GM21423 (cell line): ENCODE measurements around the gene UBE2G2.

Source experiments
- ATAC-seq: cut with Tn5 transposase; IDR thresholded peaks from one replicate; pipeline ENCODE4 v1.9.1; 2021; ENCODE audit warnings: mild to moderate bottlenecking, moderate library complexity; ENCODE audit not compliant: unreplicated experiment

UBE2G2 gene

GRCh38 chr21:44766014-44766817, 35.4 kb downstream of the UBE2G2 start:
- ATAC-seq, result no peak

- no peak for ATAC-seq
Measured at GRCh38 chr21:44765231-44766013, 36.2 kb downstream of the UBE2G2 start.

GRCh38 chr21:44764319-44765230, 37.0 kb downstream of the UBE2G2 start:
- ATAC-seq, result no peak

GRCh38 chr21:44763451-44764318, 37.9 kb downstream of the UBE2G2 start:
- no peak for ATAC-seq

- ATAC-seq, result no peak
Measured at GRCh38 chr21:44763050-44763378, 38.6 kb downstream of the UBE2G2 start.

- ATAC-seq, result no peak
Measured at GRCh38 chr21:44762221-44763049, 39.2 kb downstream of the UBE2G2 start.

- no peak for ATAC-seq
Measured at GRCh38 chr21:44761747-44762208, 39.8 kb downstream of the UBE2G2 start.

GRCh38 chr21:44761011-44761729, 40.5 kb downstream of the UBE2G2 start:
- ATAC-seq, result no peak

GRCh38 chr21:44760376-44760775, 41.2 kb downstream of the UBE2G2 start:
- no peak for ATAC-seq

GRCh38 chr21:44759628-44760285, 41.9 kb downstream of the UBE2G2 start:
- no peak for ATAC-seq

- no peak for ATAC-seq
Measured at GRCh38 chr21:44758781-44759627, 42.6 kb downstream of the UBE2G2 start.

GRCh38 chr21:44758141-44758561, 43.5 kb downstream of the UBE2G2 start:
- ATAC-seq, result no peak

GRCh38 chr21:44757731-44758130, 43.9 kb downstream of the UBE2G2 start:
- no peak for ATAC-seq

- no peak for ATAC-seq
Measured at GRCh38 chr21:44756423-44757185, 45.0 kb downstream of the UBE2G2 start.

- no peak for ATAC-seq
Measured at GRCh38 chr21:44755227-44755626, 46.4 kb downstream of the UBE2G2 start.

- no peak for ATAC-seq
Measured at GRCh38 chr21:44753357-44753756, 48.3 kb downstream of the UBE2G2 start.
